Hematopoietic multipotent progenitor cell treated with erythropoietin and hydrocortisone succinate and interleukin-3 and kit ligand, for 17 days (in vitro differentiated cells): ENCODE data around the gene AP3B1.
"Not testable (repeated sequence)": the region's sequence is repeated elsewhere in the genome, so short reads cannot be mapped to it uniquely, and the experiment has no call there.

Experiments
- DNase-seq: peaks from one replicate; pipeline ENCODE4 v3.0.0-alpha.2; 2015; ENCODE audit warnings: low spot score

Gene AP3B1

GRCh38 chr5:78151594-78152271, 142.8 kb downstream of the AP3B1 start:
- DNase-seq = no peak

GRCh38 chr5:78137290-78137689, 157.2 kb downstream of the AP3B1 start:
- no peak for DNase-seq

DNA sequence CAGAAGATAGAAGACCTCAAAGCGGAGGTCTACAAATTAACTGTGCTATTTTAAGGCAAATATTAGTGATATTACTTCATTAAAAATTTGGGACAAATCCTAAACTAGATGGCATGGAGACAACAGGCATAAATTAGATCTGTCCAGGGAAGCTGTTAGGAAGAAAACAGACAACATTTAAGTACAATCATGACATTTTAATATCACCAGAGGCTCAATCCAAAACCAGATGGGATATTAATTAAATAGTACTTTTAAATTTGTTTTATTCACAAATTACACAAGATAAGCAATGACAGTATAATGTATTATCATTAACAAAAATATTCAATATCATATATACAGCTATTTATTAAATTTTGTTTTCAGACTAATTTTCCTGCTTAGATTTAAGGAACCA, 161.1 kb downstream of the AP3B1 start:
- DNase-seq = no peak

DNA sequence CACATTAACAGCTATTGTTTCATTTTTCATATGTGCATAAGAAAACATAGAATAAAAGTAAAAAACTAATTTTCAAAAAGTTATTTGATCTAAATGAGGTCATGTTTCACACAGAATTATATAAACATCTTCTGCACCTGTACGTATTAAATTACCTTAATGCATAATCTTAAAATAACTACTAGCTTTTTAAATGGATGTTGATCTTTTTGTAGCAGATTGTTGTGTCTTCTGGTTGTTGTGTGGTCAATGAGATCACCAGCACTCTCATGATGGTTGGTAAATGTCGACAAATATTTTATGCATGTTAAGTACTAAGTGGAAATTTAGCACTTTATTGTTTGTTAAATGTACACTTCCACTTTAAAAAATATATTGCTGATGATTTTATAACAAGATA, 162.0 kb downstream of the AP3B1 start:
- no peak for DNase-seq

DNA sequence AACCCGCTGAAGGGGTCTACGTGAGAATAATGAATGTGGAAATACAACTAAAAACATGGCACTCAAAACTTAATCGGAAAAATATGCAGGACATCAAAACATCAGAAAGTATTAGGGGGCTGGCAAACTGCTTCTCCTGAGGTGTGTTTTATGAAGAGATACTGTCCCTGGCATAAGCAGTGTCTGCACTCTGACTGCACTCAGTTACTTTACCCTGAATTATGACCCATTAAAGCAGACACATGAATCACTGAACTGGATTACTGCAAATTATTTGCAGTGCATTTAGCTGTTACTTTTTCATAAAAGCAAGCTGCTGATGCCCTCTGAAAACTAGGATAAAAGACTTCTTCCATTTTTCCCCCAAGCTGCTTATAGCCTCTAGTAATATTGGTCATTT, 164.9 kb downstream of the AP3B1 start:
- DNase-seq = no peak

DNA sequence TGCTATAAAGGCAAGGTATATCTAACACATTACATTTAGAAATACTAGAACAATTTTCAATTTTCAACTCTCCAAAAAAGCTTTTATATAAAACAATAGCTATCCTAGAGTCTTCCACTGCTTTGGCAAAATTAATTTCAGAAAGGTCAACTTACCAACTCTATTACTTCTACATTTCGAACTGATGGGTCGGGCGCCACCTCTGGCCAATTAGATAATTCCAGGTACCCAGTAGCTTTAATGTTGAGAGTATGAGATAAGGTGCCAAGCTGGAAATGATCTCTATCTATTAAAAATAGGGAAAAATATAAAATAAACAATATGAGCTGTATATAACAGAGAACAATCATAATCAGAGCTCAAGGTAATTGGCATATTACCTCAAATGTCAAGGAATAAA, 166.6 kb downstream of the AP3B1 start:
- no peak for DNase-seq

- no peak for DNase-seq
Observed at GRCh38 chr5:78126536-78126935, 168.0 kb downstream of the AP3B1 start.

DNA sequence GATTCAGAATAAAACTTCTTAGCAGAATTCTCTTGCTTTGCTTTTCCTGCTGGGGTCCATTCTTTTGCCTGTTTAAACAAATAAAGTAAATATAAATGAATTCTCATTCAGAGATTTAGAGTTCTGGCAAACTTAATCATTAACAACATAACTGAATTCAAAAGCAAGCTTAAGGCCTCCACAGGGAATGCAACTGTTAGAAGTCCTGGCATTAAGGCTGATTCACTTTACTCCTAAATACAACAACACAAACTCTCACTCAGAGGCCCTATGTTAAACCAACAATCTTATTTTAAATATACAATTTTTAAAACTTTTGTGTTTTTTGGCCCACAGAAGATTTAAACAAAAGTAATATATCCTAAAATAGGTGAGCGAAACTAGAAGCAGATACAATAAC, 178.3 kb downstream of the AP3B1 start:
- no peak for DNase-seq

- DNase-seq = no peak
Observed at GRCh38 chr5:78113689-78114264, 180.7 kb downstream of the AP3B1 start.

- no peak for DNase-seq
Observed at GRCh38 chr5:78112931-78113330, 181.6 kb downstream of the AP3B1 start.

DNA sequence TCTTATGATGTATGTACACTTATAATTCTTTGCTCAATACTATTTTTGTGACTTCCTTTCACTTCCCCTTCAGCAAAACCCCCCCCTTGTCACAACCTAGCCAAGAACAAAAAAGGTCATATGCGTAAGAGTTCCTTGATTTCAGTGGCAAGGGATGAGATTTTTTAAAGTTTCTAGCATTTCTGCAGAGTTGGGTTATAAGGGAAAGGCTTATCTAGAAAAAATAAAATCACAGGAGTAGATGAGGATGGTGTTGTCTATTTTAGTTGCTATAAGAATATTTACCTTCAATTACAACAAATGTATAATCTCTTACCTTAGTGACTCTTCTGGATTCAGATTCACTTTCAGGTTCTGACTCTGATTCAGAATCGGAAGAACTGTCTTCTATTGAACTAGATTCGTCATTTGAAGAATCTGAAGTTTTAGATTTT, 184.6 kb downstream of the AP3B1 start:
- DNase-seq = no peak

DNA sequence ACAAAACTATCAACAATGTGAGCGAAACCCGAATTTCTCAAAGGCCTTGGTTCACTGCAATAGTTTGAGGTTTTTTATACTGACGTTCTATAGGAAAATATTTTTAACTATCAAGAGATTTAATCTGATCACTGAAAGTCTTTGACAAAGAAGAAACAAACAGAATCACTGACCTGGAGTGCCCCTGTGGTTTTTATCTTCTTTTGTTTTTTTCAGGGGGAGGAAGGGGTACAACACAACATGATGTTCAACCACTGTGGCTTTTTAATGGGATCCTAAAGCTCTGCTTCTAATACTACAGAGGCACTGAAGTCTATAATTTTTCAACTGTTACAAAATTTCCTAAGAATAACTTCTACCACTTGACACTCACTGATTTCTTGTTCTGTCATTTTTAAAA, 185.9 kb downstream of the AP3B1 start:
- DNase-seq = no peak

GRCh38 chr5:78103232-78103918, 191.1 kb downstream of the AP3B1 start:
- DNase-seq = no peak

DNA sequence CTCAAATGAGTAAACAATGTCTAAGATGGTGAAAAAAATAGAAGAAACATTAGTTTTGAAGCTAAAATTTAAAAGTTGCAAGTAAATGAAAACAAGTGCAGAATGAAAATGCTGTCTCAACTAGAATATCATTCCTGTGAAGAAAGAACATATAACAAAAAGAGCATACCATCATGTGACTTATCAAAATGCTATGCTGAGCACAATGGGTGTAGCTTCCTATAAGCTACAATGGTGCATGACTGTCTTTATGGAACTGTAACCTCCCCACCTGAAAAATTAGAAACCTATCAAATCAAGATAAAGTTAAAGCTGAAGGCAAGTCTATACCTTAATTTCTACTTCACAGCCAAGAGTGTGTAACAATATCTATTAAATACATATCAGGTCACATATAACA, 192.0 kb downstream of the AP3B1 start:
- DNase-seq = no peak

DNA sequence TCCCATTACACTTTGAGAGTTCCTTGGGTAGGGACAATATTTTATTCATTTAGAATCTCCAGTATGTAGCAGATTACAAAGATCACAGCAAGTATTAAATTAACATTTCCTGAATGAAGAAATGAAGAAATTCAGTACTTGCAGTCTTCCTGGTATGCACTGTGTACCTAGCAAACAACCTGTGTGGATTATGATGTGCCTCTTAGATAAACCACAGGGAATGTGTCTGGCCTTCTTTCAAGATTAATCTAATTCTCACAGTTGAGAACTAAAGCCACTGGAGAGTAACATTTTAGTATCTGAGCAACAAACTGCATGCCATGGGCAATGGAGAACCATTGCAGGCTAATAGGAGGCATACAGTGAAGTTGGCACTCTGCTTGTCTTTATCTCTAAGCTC, 199.4 kb downstream of the AP3B1 start:
- DNase-seq = no peak

GRCh38 chr5:78090002-78090401, 204.5 kb downstream of the AP3B1 start:
- DNase-seq = no peak

- no peak for DNase-seq
Observed at GRCh38 chr5:78078858-78079257, 215.6 kb downstream of the AP3B1 start.

GRCh38 chr5:78077369-78078068, 217.0 kb downstream of the AP3B1 start:
- no peak for DNase-seq

- DNase-seq = no peak
Observed at GRCh38 chr5:78076351-78076750, 218.1 kb downstream of the AP3B1 start.

GRCh38 chr5:78075301-78075700, 219.2 kb downstream of the AP3B1 start:
- no peak for DNase-seq

GRCh38 chr5:78070691-78071090, 223.8 kb downstream of the AP3B1 start:
- DNase-seq = not testable (repeated sequence)

DNA sequence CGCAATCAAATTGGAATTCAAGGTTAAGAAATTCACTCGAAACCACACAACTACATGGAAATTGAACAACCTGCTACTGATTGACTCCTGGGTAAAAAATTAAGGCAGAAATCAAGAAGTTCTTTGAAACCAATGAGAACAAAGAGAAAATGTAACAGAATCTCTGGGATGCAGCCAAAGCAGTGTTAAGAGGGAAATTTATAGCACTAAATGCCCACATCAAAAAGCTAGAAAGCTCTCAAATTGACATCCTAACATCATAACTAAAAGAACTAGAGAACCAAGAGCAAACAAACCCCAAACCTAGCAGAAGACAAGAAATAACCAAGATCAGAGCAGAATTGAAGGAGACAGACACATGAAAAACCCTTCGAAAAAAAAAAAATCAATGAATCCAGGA, 226.9 kb downstream of the AP3B1 start:
- not testable (repeated sequence) for DNase-seq

GRCh38 chr5:78066722-78067121, 227.8 kb downstream of the AP3B1 start:
- DNase-seq = not testable (repeated sequence)
